BLaER1 treated with 17β-estradiol and CSF1 and Interleukin-3, amounts not matched to agents 10 nM and 100 nM (cell line): Measurements from ENCODE around the gene TANGO2.

Experiments used
- H3K27ac ChIP-seq, 11 experiments: shearing (Covaris generic); formaldehyde crosslinking; 2 replicates each; pipeline ENCODE4 v1.8.1; 2022
- H3K27me3 ChIP-seq, 11 experiments: shearing (Covaris generic); formaldehyde crosslinking; 2 replicates each; pipeline ENCODE4 v1.8.1; 2022
- H3K36me3 ChIP-seq, 11 experiments: shearing (Covaris generic); formaldehyde crosslinking; 2 replicates each; pipeline ENCODE4 v1.8.1; 2022
- H3K4me1 ChIP-seq, 10 experiments: shearing (Covaris generic); formaldehyde crosslinking; 2 replicates each; pipeline ENCODE4 v1.8.1; 2022
- H3K4me2 ChIP-seq, 11 experiments: shearing (Covaris generic); formaldehyde crosslinking; 2 replicates each; pipeline ENCODE4 v1.8.1; 2022
- H3K4me3 ChIP-seq, 10 experiments: shearing (Covaris generic); formaldehyde crosslinking; 2 replicates each; pipeline ENCODE4 v1.8.1; 2022
- H3K9ac ChIP-seq, 11 experiments: shearing (Covaris generic); formaldehyde crosslinking; 2 replicates each; pipeline ENCODE4 v1.8.1; 2022
- H3K9me3 ChIP-seq, 11 experiments: shearing (Covaris generic); formaldehyde crosslinking; replicated peaks in 1 of 11; 2 replicates each; pipeline ENCODE4 v1.8.1; 2022
- H4K20me1 ChIP-seq, 11 experiments: shearing (Covaris generic); formaldehyde crosslinking; 2 replicates each; pipeline ENCODE4 v1.8.1; 2022
- Cebpa-rat ChIP-seq, 11 experiments: shearing (Covaris generic); IDR thresholded peaks; 2 replicates each; pipeline ENCODE4 v1.8.1; 2022

The TANGO2 gene

DNA sequence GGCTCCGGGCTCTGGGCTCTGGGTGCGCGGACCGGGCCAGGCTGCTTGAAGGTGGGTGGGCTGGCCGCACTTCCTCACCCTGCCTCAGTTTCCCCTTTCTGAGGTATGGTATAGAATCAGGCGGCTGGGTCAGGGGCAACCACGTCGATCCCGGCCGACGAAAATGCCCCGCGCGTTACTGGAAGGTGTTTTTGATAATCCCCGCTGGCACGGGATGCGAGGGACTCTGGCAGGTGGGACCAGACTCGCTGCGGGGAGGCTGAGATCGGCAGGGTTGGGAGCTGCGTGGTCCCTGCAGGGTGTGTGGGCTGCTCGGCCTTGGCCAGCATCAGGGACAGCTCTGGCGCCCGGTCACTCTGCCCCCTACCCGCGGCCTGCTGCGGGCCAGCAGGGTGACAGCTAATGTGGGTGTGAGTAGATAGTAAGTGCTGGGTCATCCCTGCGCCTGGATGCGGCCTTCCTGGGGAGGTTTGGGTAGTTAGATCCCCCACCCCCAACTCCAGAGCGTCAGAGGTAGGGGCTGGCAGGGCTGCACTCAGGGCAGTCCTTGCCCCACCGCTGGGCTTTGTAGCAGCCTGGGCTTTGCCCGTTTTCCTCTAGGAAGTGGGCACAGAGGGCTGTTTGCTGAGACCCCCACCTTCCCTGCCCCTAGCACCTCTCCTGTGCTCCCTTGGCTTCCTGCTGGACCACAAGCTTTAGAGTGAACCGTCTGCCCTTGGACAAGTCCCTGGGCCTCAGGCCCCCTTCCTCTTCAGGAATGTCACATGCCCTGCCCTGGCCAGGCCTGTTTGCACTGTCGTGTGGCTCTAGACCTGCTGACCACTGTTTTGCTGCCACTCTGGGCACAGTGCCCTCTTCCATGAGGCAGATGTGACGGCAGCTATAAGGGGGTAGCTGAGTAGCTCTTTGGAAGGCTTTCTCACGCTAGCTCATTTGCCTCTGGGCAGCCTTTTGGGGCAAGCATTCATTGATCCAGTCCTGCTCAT, 579 bp downstream of the TANGO2 start:
- peaks cover 0 to 25% (median 7%) of the 10 kb centered on the region in 11 experiments; a peak in 12 of 22 replicates for H3K36me3 ChIP-seq
- H3K4me1 ChIP-seq, result peaks cover 45 to 63% (median 58%) of the 10 kb centered on the region in 10 experiments
- peak overlapping the region; percentile 85 to 95 (median 90) for H3K27ac ChIP-seq
- H3K4me2 ChIP-seq, result peak overlapping the region; percentile 94 to 100 (median 99)
- peaks cover 22 to 59% (median 39%) of the 10 kb centered on the region in 11 experiments; a peak in 18 of 22 replicates for H4K20me1 ChIP-seq
- no peak for TF ChIP-seq Cebpa-rat (IDR thresholded peaks at IDR 0.05)
- H3K9ac ChIP-seq, result peak overlapping the region; percentile 87 to 97 (median 93)
- H3K27me3 ChIP-seq, result peaks cover 15 to 24% (median 21%) of the 10 kb centered on the region in 11 experiments
- peak overlapping the region; percentile 79 to 99 (median 93) for H3K4me3 ChIP-seq
- H3K9me3 ChIP-seq, result no peaks in the 10 kb centered on the region

DNA sequence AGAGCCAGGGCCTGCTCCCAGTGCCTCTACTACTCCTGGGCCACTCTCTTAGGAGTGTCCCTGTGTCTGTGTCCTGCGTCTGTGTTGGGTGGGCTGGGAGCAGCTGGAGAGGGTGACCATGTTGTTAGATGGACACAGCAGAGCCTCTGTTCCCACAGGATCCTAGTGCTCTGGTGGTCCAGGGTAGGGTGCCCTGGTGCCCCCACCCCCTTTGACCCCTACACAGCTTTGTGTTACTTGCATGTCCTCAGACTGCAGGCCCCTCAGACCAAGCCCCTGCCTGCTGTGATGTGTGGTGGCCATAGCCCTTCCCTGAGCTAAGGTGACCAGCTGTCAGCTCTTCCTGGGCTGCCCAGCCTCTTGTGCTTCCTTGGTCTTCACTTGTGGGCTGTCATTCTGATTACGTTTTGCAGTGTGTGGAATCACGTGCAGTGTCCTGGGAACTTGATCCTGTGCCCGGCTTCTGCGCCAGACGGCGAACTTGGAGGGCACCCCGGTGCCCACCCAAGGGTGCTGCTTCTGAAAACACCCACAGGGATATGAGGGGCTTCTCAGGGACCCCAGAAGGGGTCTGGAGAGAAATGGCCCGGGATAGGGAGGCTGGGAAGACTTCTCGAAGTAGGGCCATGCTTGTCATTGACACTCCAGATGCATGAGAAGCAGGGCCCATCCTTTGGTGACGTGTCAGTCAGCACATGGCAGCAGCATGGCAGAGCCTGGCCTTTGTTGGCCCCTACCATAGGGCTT, 1.5 kb downstream of the TANGO2 start:
- H3K9ac ChIP-seq, result peak overlapping the region; percentile 87 to 97 (median 93)
- H3K4me3 ChIP-seq, result peak overlapping the region; percentile 79 to 99 (median 93)
- no peak for TF ChIP-seq Cebpa-rat (IDR thresholded peaks at IDR 0.05)
- peaks cover 40 to 67% (median 62%) of the 10 kb centered on the region in 10 experiments for H3K4me1 ChIP-seq
- H3K9me3 ChIP-seq, result no peaks in the 10 kb centered on the region
- peak overlapping the region; percentile 85 to 95 (median 90); a peak in 21 of 22 replicates for H3K27ac ChIP-seq
- peaks cover 0 to 34% (median 11%) of the 10 kb centered on the region in 11 experiments; a peak in 13 of 22 replicates for H3K36me3 ChIP-seq
- peaks cover 22 to 65% (median 43%) of the 10 kb centered on the region in 11 experiments; a peak in 18 of 22 replicates for H4K20me1 ChIP-seq
- H3K27me3 ChIP-seq, result peaks cover 9 to 17% (median 13%) of the 10 kb centered on the region in 11 experiments
- H3K4me2 ChIP-seq, result peak overlapping the region; percentile 94 to 100 (median 99)

DNA sequence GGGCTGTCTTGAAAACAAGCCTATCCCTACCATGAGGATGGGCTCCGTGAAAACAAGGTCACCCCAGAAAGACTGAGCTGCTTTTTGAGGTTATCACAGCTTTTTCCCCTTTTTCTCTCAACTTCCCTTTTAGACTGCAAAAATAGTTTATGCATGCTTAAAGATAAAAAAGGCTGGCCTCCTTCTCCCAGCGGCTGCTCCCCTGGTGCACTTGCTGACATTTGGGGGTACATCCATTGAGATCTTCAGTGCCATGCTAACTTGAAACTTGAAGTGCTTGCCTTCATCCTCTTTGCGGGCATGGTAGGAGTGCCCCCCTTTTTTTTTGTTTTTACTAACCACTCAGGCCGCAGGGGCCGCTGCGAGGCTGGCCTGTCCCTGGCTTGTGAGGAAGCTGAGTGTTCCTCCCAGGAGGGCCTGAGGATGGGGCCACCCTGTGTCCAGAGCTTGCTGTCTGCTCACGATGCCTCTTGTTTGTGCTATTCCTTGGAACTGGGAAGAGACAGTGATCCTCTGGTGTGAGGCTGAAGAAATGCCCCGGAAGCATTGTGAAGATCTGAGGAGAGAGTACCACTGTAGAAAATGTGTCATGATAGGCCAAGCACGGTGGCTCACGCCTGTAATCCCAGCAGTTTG, 2.2 kb downstream of the TANGO2 start:
- TF ChIP-seq Cebpa-rat (IDR thresholded peaks at IDR 0.05), result no peak
- H3K4me3 ChIP-seq, result peak overlapping the region in 9 of 10 experiments; percentile 14 to 98 (median 90); a peak in 15 of 20 replicates
- H3K4me2 ChIP-seq, result peak overlapping the region; percentile 94 to 100 (median 99)
- peak overlapping the region; percentile 87 to 97 (median 93); a peak in 20 of 22 replicates for H3K9ac ChIP-seq
- peaks cover 2 to 10% (median 6%) of the 10 kb centered on the region in 11 experiments; a peak in 21 of 22 replicates for H3K27me3 ChIP-seq
- peaks cover 22 to 67% (median 45%) of the 10 kb centered on the region in 11 experiments; a peak in 18 of 22 replicates for H4K20me1 ChIP-seq
- H3K9me3 ChIP-seq, result no peaks in the 10 kb centered on the region
- H3K27ac ChIP-seq, result peak overlapping the region in 10 of 11 experiments; percentile 85 to 95 (median 90); a peak in 20 of 22 replicates
- H3K36me3 ChIP-seq, result peaks cover 0 to 34% (median 11%) of the 10 kb centered on the region in 11 experiments; a peak in 13 of 22 replicates
- peaks cover 45 to 73% (median 68%) of the 10 kb centered on the region in 10 experiments for H3K4me1 ChIP-seq

DNA sequence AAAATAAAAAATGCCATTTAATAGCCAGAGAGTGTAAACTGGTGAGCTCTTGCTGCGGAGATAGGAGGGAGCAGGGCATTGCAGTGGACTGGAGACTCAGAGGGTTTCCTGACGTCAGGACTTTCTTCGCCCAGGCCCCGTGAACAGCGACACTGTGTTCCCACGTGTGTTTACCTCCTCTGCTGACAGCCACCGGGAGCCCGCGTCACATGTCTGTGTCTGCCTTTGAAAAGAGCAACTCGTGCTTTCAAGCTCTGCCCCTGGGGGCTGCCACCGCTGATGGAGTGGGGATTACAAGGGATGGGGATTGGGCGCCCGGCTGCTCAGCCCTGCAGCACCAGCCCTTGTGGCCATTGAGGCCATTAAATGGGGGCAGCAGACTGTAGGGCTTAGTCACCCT, 3.3 kb downstream of the TANGO2 start:
- H4K20me1 ChIP-seq, result peaks cover 22 to 78% (median 45%) of the 10 kb centered on the region in 11 experiments; a peak in 18 of 22 replicates
- peak overlapping the region in 3 of 11 experiments; percentile 6 to 17 (median 8); a peak in 2 of 22 replicates for H3K27ac ChIP-seq
- H3K27me3 ChIP-seq, result 0 out of 22 replicates have a peak, but pooled peaks cover 0 to under 1% (median 0%) of the 10 kb centered on the region in 11 experiments
- no peak overlapping the region; a peak in 1 of 20 replicates for H3K4me3 ChIP-seq
- TF ChIP-seq Cebpa-rat (IDR thresholded peaks at IDR 0.05), result no peak
- H3K4me2 ChIP-seq, result peak overlapping the region; percentile 94 to 100 (median 99)
- H3K4me1 ChIP-seq, result peaks cover 56 to 84% (median 79%) of the 10 kb centered on the region in 10 experiments
- peak overlapping the region in 7 of 11 experiments; percentile 16 to 58 (median 34); a peak in 8 of 22 replicates for H3K9ac ChIP-seq
- peaks cover 0 to 34% (median 11%) of the 10 kb centered on the region in 11 experiments; a peak in 13 of 22 replicates for H3K36me3 ChIP-seq
- H3K9me3 ChIP-seq, result no peaks in the 10 kb centered on the region

DNA sequence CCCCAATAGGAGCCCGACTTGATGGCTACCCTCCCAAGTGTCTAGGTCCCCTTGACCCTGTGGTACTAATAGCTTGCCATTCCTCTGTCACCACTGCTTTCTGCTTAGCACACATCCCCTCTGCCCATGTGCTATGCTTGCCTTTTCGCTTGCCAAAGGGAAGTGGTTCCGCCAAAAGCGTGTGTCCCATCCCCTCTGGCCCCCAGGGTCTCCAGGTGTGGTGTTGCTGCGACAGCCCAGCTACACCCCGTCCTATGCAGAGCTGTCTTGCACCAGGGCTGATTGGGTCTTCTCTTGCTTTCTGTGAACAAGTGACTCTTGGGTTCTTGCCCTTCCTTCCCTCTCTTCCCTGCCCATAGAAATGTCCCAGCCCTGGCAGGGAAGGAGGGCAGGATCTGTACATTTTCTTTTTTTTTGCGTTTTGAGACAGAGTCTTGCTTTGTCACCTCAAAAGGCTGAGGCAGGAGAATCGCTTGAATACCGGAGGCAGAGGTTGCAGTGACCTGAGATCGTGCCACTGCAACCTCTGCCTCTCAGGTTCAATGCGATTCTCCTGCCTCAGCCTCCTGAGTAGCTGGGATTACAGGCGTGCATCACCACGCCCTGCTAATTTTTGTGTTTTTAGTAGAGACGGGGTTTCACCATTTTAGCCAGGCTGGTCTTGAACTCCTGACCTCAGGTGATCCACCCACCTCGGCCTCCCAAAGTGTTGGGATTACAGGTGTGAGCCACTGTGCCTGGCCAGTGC, 3.9 kb downstream of the TANGO2 start:
- peaks cover 22 to 84% (median 45%) of the 10 kb centered on the region in 11 experiments; a peak in 18 of 22 replicates for H4K20me1 ChIP-seq

DNA sequence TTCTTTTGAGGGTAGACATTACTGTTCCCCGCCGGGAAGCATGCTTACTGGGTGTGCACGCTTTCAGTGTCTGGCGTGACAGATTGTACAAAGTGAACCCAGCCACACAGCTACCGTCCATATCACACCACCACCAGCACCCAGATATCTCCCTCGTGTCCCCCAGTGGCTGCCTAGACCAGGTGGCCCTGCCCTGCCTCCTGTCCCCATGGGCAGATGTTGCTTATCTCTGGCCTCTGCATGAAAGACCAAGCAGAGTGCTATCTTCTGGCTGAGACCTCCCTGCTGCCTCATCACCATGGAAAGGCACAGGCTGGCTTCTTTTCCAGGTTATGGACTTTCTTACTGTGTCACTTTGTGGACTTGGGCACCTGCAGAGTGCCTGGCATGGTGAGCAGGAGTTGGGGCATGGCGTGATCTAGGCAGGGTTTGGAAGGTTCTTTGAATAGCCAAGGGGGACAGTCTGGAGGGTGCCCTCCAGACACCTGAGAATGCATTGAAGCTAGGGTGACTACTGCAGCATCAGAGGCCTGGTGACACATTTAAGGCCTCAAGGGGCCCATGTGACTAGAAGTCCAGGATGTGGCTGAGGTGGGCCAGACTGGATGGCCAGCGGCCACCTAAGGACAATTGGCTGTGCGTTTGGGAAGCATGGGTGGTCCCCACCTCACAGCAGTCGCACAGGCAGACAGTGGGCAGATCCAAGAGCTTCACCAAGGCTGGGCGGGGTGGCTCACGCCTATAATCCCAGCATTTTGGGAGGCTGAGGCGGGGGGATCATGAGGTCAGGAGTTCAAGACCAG, 4.7 kb downstream of the TANGO2 start:
- H3K4me1 ChIP-seq, result peaks cover 63 to 89% (median 86%) of the 10 kb centered on the region in 10 experiments
- TF ChIP-seq Cebpa-rat (IDR thresholded peaks at IDR 0.05), result no peak
- no peaks in the 10 kb centered on the region for H3K27me3 ChIP-seq
- H3K9me3 ChIP-seq, result no peaks in the 10 kb centered on the region
- H3K9ac ChIP-seq, result 0 out of 22 replicates have a peak overlapping the region, but pooled peaks of 1 of the 11 experiments have one; percentile 12
- H3K27ac ChIP-seq, result no peak overlapping the region
- H4K20me1 ChIP-seq, result peaks cover 22 to 91% (median 45%) of the 10 kb centered on the region in 11 experiments; a peak in 18 of 22 replicates
- H3K4me3 ChIP-seq, result no peak overlapping the region
- peak overlapping the region in 1 of 11 experiments; percentile 31; a peak in 3 of 22 replicates for H3K4me2 ChIP-seq
- H3K36me3 ChIP-seq, result peaks cover 0 to 34% (median 11%) of the 10 kb centered on the region in 11 experiments; a peak in 13 of 22 replicates

More for the DNA sequence above, 3.9 kb downstream of the TANGO2 start:
- Histone ChIP-seq H3K4me1 (peaks cover 62 to 89% (median 85%) of the 10 kb centered on the region in 10 experiments), H3K4me2 (peak overlapping the region; percentile 94 to 100 (median 99)), H3K27me3 (no peaks in the 10 kb centered on the region), H3K36me3 (peaks cover 0 to 34% (median 11%) of the 10 kb centered on the region in 11 experiments; a peak in 13 of 22 replicates), H3K4me3 (no peak overlapping the region), H3K9me3 (no peaks in the 10 kb centered on the region), H3K9ac (peak overlapping the region in 6 of 11 experiments; percentile 16 to 58 (median 36); a peak in 7 of 22 replicates), H3K27ac (peak overlapping the region in 2 of 11 experiments; percentile 8 to 17; a peak in 2 of 22 replicates)
- no peak for TF ChIP-seq Cebpa-rat (IDR thresholded peaks at IDR 0.05)
